SK-N-SH (cell line): ENCODE data around the gene SELENOH. TPM values are rescaled to one million over a fixed set of nuclear protein-coding genes. Genes with fewer than 3 reads are reported as not detected.

Experiments
- CTCF ChIA-PET: fragments of 300-600, 350-600 bp; formaldehyde crosslinking; extraction: SDS; loops from one replicate; lab custom pipeline; 2021; lab: Yijun Ruan, JAX
- POLR2A ChIA-PET: fragments of 350-600 bp; sonication (Branson Sonifier 250); formaldehyde crosslinking; extraction: SDS; loops from one replicate; lab custom pipeline; 2020; ENCODE audit warnings: antibody characterized with exemption, inconsistent platforms; lab: Yijun Ruan, JAX
- DNase-seq: peaks from one replicate; pipeline ENCODE4 v3.0.0; 2012
- H2AFZ ChIP-seq: fragments of 200-600 bp; sonication (generic); 2 replicates; pipeline ENCODE4 v1.8.1; 2016; ENCODE audit warnings: antibody characterized with exemption, mild to moderate bottlenecking, low read depth
- H3F3A ChIP-seq: fragments of 200-600 bp; sonication (generic); replicated peaks from 2 replicates; pipeline ENCODE3; 2016; ENCODE audit warnings: antibody characterized with exemption, mild to moderate bottlenecking; ENCODE audit not compliant: insufficient read depth
- H3K27ac ChIP-seq, 2 experiments: fragments of 200-500 bp in 1 of 2; fragments of 200-600 bp in 1 of 2; sonication (Bioruptor generic) in 1 of 2; sonication (generic), shearing (Covaris generic) in 1 of 2; 2 replicates each; pipeline versions ENCODE4 v1.5.1 to v1.6.1; 2014 to 2016; ENCODE audit warnings: low read depth in 2 of 2, inconsistent platforms in 1 of 2, low read length in 1 of 2, mild to moderate bottlenecking in 1 of 2, mixed read lengths in 1 of 2
- H3K27me3 ChIP-seq: fragments of 200-600 bp; sonication (generic), shearing (Covaris generic); 2 replicates; pipeline ENCODE4 v1.6.1; 2016; ENCODE audit warnings: mixed run types; ENCODE audit not compliant: insufficient read depth
- H3K36me3 ChIP-seq, 2 experiments: fragments of 200-500 bp in 1 of 2; fragments of 200-600 bp in 1 of 2; sonication (Bioruptor generic) in 1 of 2; sonication (generic) in 1 of 2; replicated peaks in 1 of 2; 2 replicates each; pipeline versions ENCODE3 to v1.5.1; 2014 to 2016; ENCODE audit warnings: low read length in 1 of 2, mild to moderate bottlenecking in 1 of 2; ENCODE audit not compliant: insufficient read depth in 2 of 2, control insufficient read depth in 1 of 2
- H3K4me1 ChIP-seq, 2 experiments: fragments of 200-500 bp in 1 of 2; fragments of 200-600 bp in 1 of 2; sonication (Bioruptor generic) in 1 of 2; sonication (generic), shearing (Covaris generic) in 1 of 2; 2 replicates each; pipeline versions ENCODE4 v1.5.1 to v1.6.1; 2014 to 2016; ENCODE audit warnings: low read depth in 1 of 2, low read length in 1 of 2, mixed run types in 1 of 2; ENCODE audit not compliant: insufficient read depth in 2 of 2, control insufficient read depth in 1 of 2
- H3K4me2 ChIP-seq: fragments of 200-600 bp; sonication (generic), shearing (Covaris generic); 2 replicates; pipeline ENCODE4 v1.6.1; 2017; ENCODE audit warnings: mixed run types
- H3K4me3 ChIP-seq, 2 experiments: fragments of 200-500 bp in 1 of 2; fragments of 200-600 bp in 1 of 2; sonication (Bioruptor generic) in 1 of 2; sonication (generic), shearing (Covaris generic) in 1 of 2; 2 replicates each; pipeline versions ENCODE4 v1.5.1 to v1.8.1; 2014 to 2016; ENCODE audit warnings: low read depth in 2 of 2, inconsistent platforms in 1 of 2, low read length in 1 of 2, mild to moderate bottlenecking in 1 of 2, mixed read lengths in 1 of 2, moderate library complexity in 1 of 2
- H3K79me2 ChIP-seq: fragments of 200-600 bp; sonication (generic); 2 replicates; pipeline ENCODE4 v1.8.1; 2017; ENCODE audit warnings: mild to moderate bottlenecking; ENCODE audit not compliant: insufficient read depth
- H3K9ac ChIP-seq: fragments of 200-600 bp; sonication (generic); 2 replicates; pipeline ENCODE4 v1.6.1; 2017; ENCODE audit warnings: mixed run types
- H3K9me2 ChIP-seq: fragments of 200-600 bp; sonication (generic); 2 replicates; pipeline ENCODE4 v1.6.1; 2017; ENCODE audit warnings: mixed run types
- H3K9me3 ChIP-seq: fragments of 200-600 bp; sonication (generic); 2 replicates; pipeline ENCODE4 v1.6.1; 2017; ENCODE audit warnings: mixed run types, mild to moderate bottlenecking, moderate library complexity
- H4K20me1 ChIP-seq: fragments of 200-600 bp; sonication (generic); 2 replicates; pipeline ENCODE4 v1.6.1; 2017; ENCODE audit warnings: mild to moderate bottlenecking, mixed run types; ENCODE audit not compliant: insufficient read depth
- CHD2 ChIP-seq: fragments of 150-350 bp; IDR thresholded peaks from 2 replicates; pipeline ENCODE4 v1.6.1; 2018; ENCODE audit warnings: low read length; ENCODE audit not compliant: partially characterized antibody
- EZH2phosphoT487 ChIP-seq: fragments of 200-600 bp; sonication (generic); IDR thresholded peaks from 2 replicates; pipeline ENCODE4 v1.6.1; 2017; ENCODE audit warnings: low read depth, mixed run types, mild to moderate bottlenecking, antibody characterized with exemption, moderate library complexity, borderline replicate concordance
- FOXM1 ChIP-seq: IDR thresholded peaks from 2 replicates; pipeline ENCODE4 v1.4.0; 2012; ENCODE audit warnings: low read depth, mild to moderate bottlenecking
- GABPA ChIP-seq: IDR thresholded peaks from 2 replicates; pipeline ENCODE4 v1.4.0; 2012; ENCODE audit warnings: low read depth, mild to moderate bottlenecking
- JUND ChIP-seq: IDR thresholded peaks from 2 replicates; pipeline ENCODE4 v1.4.0; 2012
- MEF2A ChIP-seq: IDR thresholded peaks from 2 replicates; pipeline ENCODE4 v1.4.0; 2012; ENCODE audit warnings: low read depth, borderline replicate concordance
- NRF1 ChIP-seq: IDR thresholded peaks from 2 replicates; pipeline ENCODE4 v1.6.1; 2012; ENCODE audit warnings: low read depth, mild to moderate bottlenecking, low read length
- PBX3 ChIP-seq: IDR thresholded peaks from 2 replicates; pipeline ENCODE4; 2012
- RCOR1 ChIP-seq: fragments of 150-350 bp; IDR thresholded peaks from 2 replicates; pipeline ENCODE4 v1.6.1; 2017; ENCODE audit warnings: antibody characterized with exemption, low read length
- REST ChIP-seq: IDR thresholded peaks from 2 replicates; pipeline ENCODE4 v1.6.1; 2012; ENCODE audit warnings: mild to moderate bottlenecking, low read depth, low read length, moderate library complexity
- RFX5 ChIP-seq: IDR thresholded peaks from 2 replicates; pipeline ENCODE4 v1.6.1; 2012; ENCODE audit warnings: mild to moderate bottlenecking, improper control_type of control experiment, low read length
- SIN3A ChIP-seq: IDR thresholded peaks from 2 replicates; pipeline ENCODE4 v1.6.1; 2012; ENCODE audit warnings: low read depth, mild to moderate bottlenecking, low read length, moderate library complexity, borderline replicate concordance
- TCF12 ChIP-seq: IDR thresholded peaks from 2 replicates; pipeline ENCODE4 v1.4.0; 2012
- TEAD4 ChIP-seq: IDR thresholded peaks from 2 replicates; pipeline ENCODE4 v1.4.0; 2012; ENCODE audit warnings: mild to moderate bottlenecking, borderline replicate concordance; ENCODE audit not compliant: insufficient read depth
- YY1 ChIP-seq: IDR thresholded peaks from 2 replicates; pipeline ENCODE4 v1.4.0; 2012; ENCODE audit warnings: low read depth, mild to moderate bottlenecking
- ZBTB33 ChIP-seq: IDR thresholded peaks from 2 replicates; pipeline ENCODE4 v1.4.0; 2012; ENCODE audit warnings: low read depth, borderline replicate concordance
- WGBS: methylation state at CpG from one replicate; pipeline ENCODE4 v1.1.6; 2017; ENCODE audit warnings: low lambda C conversion rate; 5-methylcytosine and 5-hydroxymethylcytosine counted together
- polyA plus RNA-seq, 3 experiments: library from polyadenylated mRNA; depleted of rRNA; stranded (reverse); fragments of >200 nt; gene quantifications; 2 replicates each; pipeline ENCODE4 v1.2.3, GENCODE V29; 2012

SELENOH gene
- polyA plus RNA-seq, 1 of the 3 experiments (the other 2 are of a cell fraction) = 333 TPM

GRCh38 chr11:57771365-57771764 is 30.1 kb downstream of the SELENOH start:
- H3K9me2 ChIP-seq = no peaks in the 10 kb centered on the region
- no peak overlapping the region for H3K4me3 ChIP-seq
- H3K27me3 ChIP-seq = no peaks in the 10 kb centered on the region
- WGBS = 96% methylated on average over 3 of the region's 3 CpGs
- peaks cover 100% of the 10 kb centered on the region for H3K79me2 ChIP-seq
- peaks cover 0 to 6% of the 10 kb centered on the region in 2 experiments for H3K36me3 ChIP-seq
- ChIA-PET POLR2A (no interaction called here), CTCF (interaction anchor here (1.4 to 1.6 kb wide), 2 partner anchors 10 to 29 kb away, joined by 4 to 6 read pairs; partner anchors contain the start of gene CTNND1)
- H3K9ac ChIP-seq = no peak overlapping the region
- H3K27ac ChIP-seq = no peak overlapping the region
- TF ChIP-seq GABPA = no peak
- no peak for TF ChIP-seq RFX5
- TF ChIP-seq TEAD4 = no peak
- TF ChIP-seq MEF2A = no peak
- no peak for TF ChIP-seq FOXM1
- TF ChIP-seq YY1 = no peak
- no peak for TF ChIP-seq TCF12
- no peak for TF ChIP-seq REST
- TF ChIP-seq JUND = no peak
- no peak for TF ChIP-seq RCOR1
- no peak for TF ChIP-seq SIN3A
- TF ChIP-seq ZBTB33 = no peak
- no peak for TF ChIP-seq EZH2phosphoT487
- no peak for TF ChIP-seq NRF1
- no peak for TF ChIP-seq CHD2
- TF ChIP-seq PBX3 = no peak
- H3F3A ChIP-seq = peaks cover 3% of the 10 kb centered on the region
- no peak for DNase-seq
- peaks cover 6 to 15% of the 10 kb centered on the region in 2 experiments; a peak in 3 of 4 replicates for H3K4me1 ChIP-seq
- no peak overlapping the region for H2AFZ ChIP-seq
- no peak overlapping the region for H3K4me2 ChIP-seq
- no peaks in the 10 kb centered on the region for H3K9me3 ChIP-seq
- peaks cover 77% of the 10 kb centered on the region for H4K20me1 ChIP-seq
